ENCODE data around the gene TGFB1I1. TPM values are rescaled to one million over a fixed set of nuclear protein-coding genes. Genes with fewer than 3 reads are reported as not detected.

TGFB1I1 gene
- total and polyA plus RNA-seq, 2 of the 4 experiments (the other 2 are of a cell fraction), result 24.9 to 128 TPM

- DNase-seq (no peak), ATAC-seq (ENCODE audit: low read depth) (no peak)
- no peak overlapping the region for H2AK5ac ChIP-seq (ENCODE audit: low read depth, low read length)
- no peak overlapping the region for H4K5ac ChIP-seq (ENCODE audit: low read depth, low read length)
- intact Hi-C loops (cut with micrococcal nuclease) (no loop called here), dilution Hi-C loops (cut with HindIII; ENCODE audit: low sequenced_read_pairs, unreplicated experiment) (no loop called here), in situ Hi-C loops (cut with MboI; ENCODE audit: low sequenced_read_pairs) (no loop called here)
- no peak overlapping the region for H3K4me3 ChIP-seq (ENCODE audit: insufficient read depth, low read depth, low read length)
- H2AK9ac ChIP-seq (replicated peaks; ENCODE audit: low read depth, low read length, poor library complexity), result no peak overlapping the region
- H3K56ac ChIP-seq (ENCODE audit: extremely low read depth, insufficient read depth, low read length), result no peak overlapping the region
- no peak overlapping the region for H3K9ac ChIP-seq (ENCODE audit: low read depth, low read length)
- H4K8ac ChIP-seq (ENCODE audit: low read depth in 2 of 2, low read length in 2 of 2), result no peak overlapping the region
- H3K9me3 ChIP-seq (ENCODE audit: control insufficient read depth, insufficient read depth, low read length), result no peaks in the 10 kb centered on the region; the same call in 1 of the 2 replicates
- no peak overlapping the region for H2AFZ ChIP-seq (replicated peaks; ENCODE audit: low read length, poor library complexity)
- H2BK5ac ChIP-seq (ENCODE audit: low read depth, low read length, poor library complexity, severe bottlenecking), result no peak overlapping the region
- no peak overlapping the region for H3K4ac ChIP-seq (ENCODE audit: low read depth, low read length)
- BruUV-seq (replicated peaks), result no TSS peak
- no peak overlapping the region for H3K18ac ChIP-seq (ENCODE audit: low read depth, low read length)
- no peak overlapping the region for H3K4me2 ChIP-seq (ENCODE audit: low read depth, low read length)
- no peak for TF ChIP-seq USF2 (IDR thresholded peaks at IDR 0.05; ENCODE audit: low read depth, low read length)
- no peak for TF ChIP-seq CEBPB (IDR thresholded peaks at IDR 0.05; ENCODE audit: low read depth, low read length)
- TF ChIP-seq RCOR1 (IDR thresholded peaks at IDR 0.05; ENCODE audit: insufficient replicate concordance, low read length), result no peak
- no peak for TF ChIP-seq RAD21 (IDR thresholded peaks at IDR 0.05; ENCODE audit: low read length)
- TF ChIP-seq MAFK (IDR thresholded peaks at IDR 0.05; ENCODE audit: low read depth, low read length), result no peak
- no peak for TF ChIP-seq BHLHE40 (IDR thresholded peaks at IDR 0.05; ENCODE audit: low read depth, low read length)
- no peak for TF ChIP-seq MAZ (IDR thresholded peaks at IDR 0.05; ENCODE audit: borderline replicate concordance, low read depth, low read length)
- no peak for TF ChIP-seq NFE2L2 (IDR thresholded peaks at IDR 0.05; ENCODE audit: low read depth, low read length)
- no peak for TF ChIP-seq CHD1 (IDR thresholded peaks at IDR 0.05; ENCODE audit: low read depth, low read length)
- TF ChIP-seq ELK1 (IDR thresholded peaks at IDR 0.05; ENCODE audit: borderline replicate concordance, low read depth, low read length), result no peak
- TF ChIP-seq FOS (IDR thresholded peaks at IDR 0.05; ENCODE audit: low read depth, low read length), result no peak
- TF ChIP-seq RFX5 (IDR thresholded peaks at IDR 0.05; ENCODE audit: low read depth, low read length), result no peak
- no peak for TF ChIP-seq CTCF (conservative IDR thresholded peaks at IDR 0.05; ENCODE audit: low read depth, low read length)
- no peak overlapping the region for H2BK15ac ChIP-seq (ENCODE audit: low read depth, low read length)
- H4K91ac ChIP-seq (ENCODE audit: insufficient read depth, low read depth, low read length), result no peak overlapping the region
- ChIA-PET POLR2A (ENCODE audit: unreplicated experiment) (no interaction called here), CTCF (interaction anchor here (1.0 kb wide), 1 partner anchor 22 kb away, joined by 3 read pairs; no protein-coding TSS in a partner anchor)
- H3K14ac ChIP-seq (replicated peaks; ENCODE audit: low read depth, low read length), result no peak overlapping the region
- H3K27ac ChIP-seq (ENCODE audit: insufficient read depth, low read length), result no peak overlapping the region
- H2BK120ac ChIP-seq (ENCODE audit: low read depth, low read length), result no peak overlapping the region
- H3K79me1 ChIP-seq (ENCODE audit: low read depth in 1 of 2, low read length in 2 of 2), result no peaks in the 10 kb centered on the region
- peaks cover 24% of the 10 kb centered on the region for H3K27me3 ChIP-seq (ENCODE audit: control insufficient read depth, insufficient read depth, low read length)
- no peaks in the 10 kb centered on the region for H3K36me3 ChIP-seq (ENCODE audit: control insufficient read depth, insufficient read depth, low read length)
- no peak overlapping the region for H2BK20ac ChIP-seq (ENCODE audit: low read depth, low read length)
- no peaks in the 10 kb centered on the region for H4K20me1 ChIP-seq (ENCODE audit: insufficient read depth, low read length)
- no peak overlapping the region for H3K23ac ChIP-seq (ENCODE audit: low read depth, low read length)
- 7% methylated on average over 2 of the region's 5 CpGs; no CpG with 5 or more reads in 1 of the 2 experiments for WGBS, 2 experiments (ENCODE audit: extremely low coverage in 2 of 2, insufficient read length in 1 of 2)
- H3K9me1 ChIP-seq (ENCODE audit: insufficient read depth, low read length), result no peaks in the 10 kb centered on the region
- no peaks in the 10 kb centered on the region for H3K4me1 ChIP-seq (ENCODE audit: control insufficient read depth, insufficient read depth, low read length)
These were observed 41.4 kb upstream of the TGFB1I1 start for GRCh38 chr16:31430380-31431052.
